Smooth muscle cell (in vitro differentiated cells): ENCODE results near the gene MRPL36. TPM values are rescaled to one million over a fixed set of nuclear protein-coding genes. Genes with fewer than 3 reads are reported as not detected.

Source experiments
- DNase-seq: peaks from one replicate; lab custom pipeline; 2025; ENCODE audit not compliant: unreplicated experiment; lab: John Stamatoyannopoulos, UW
- H2AFZ ChIP-seq: fragments of 200-600 bp; sonication (generic); 2 replicates; pipeline ENCODE4 v1.6.0; 2016; ENCODE audit warnings: antibody characterized with exemption, low read depth, mild to moderate bottlenecking
- H3F3A ChIP-seq: fragments of 200-600 bp; sonication (generic); 2 replicates; pipeline ENCODE4 v1.6.0; 2017; ENCODE audit warnings: antibody characterized with exemption, low read depth
- H3K27ac ChIP-seq: fragments of 200-600 bp; sonication (generic); 2 replicates; pipeline ENCODE4 v1.5.1; 2016; ENCODE audit warnings: low read depth, mild to moderate bottlenecking
- H3K27me3 ChIP-seq: fragments of 200-600 bp; sonication (generic); 2 replicates; pipeline ENCODE4 v1.6.1; 2016; ENCODE audit warnings: low read depth, mild to moderate bottlenecking
- H3K36me3 ChIP-seq: fragments of 200-600 bp; sonication (generic); 2 replicates; pipeline ENCODE4 v1.5.1; 2016; ENCODE audit warnings: low read depth
- H3K4me1 ChIP-seq: fragments of 200-600 bp; sonication (generic); 2 replicates; pipeline ENCODE4 v1.5.1; 2016; ENCODE audit warnings: low read depth
- H3K4me2 ChIP-seq: fragments of 200-600 bp; sonication (generic); 2 replicates; pipeline ENCODE4 v1.6.0; 2016; ENCODE audit warnings: mild to moderate bottlenecking
- H3K4me3 ChIP-seq: fragments of 200-600 bp; sonication (generic); 2 replicates; pipeline ENCODE4 v1.5.1; 2016; ENCODE audit warnings: mild to moderate bottlenecking
- H3K79me2 ChIP-seq: fragments of 200-600 bp; sonication (generic); 2 replicates; pipeline ENCODE4 v1.6.0; 2016; ENCODE audit warnings: low read depth, mild to moderate bottlenecking
- H3K9ac ChIP-seq: fragments of 200-600 bp; sonication (generic); 2 replicates; pipeline ENCODE4 v1.6.0; 2016; ENCODE audit warnings: low read depth
- H3K9me3 ChIP-seq: fragments of 200-600 bp; sonication (generic); replicated peaks from 2 replicates; pipeline ENCODE4 v1.5.1; 2016; ENCODE audit warnings: low read depth
- H4K20me1 ChIP-seq: fragments of 200-600 bp; sonication (generic); 2 replicates; pipeline ENCODE4 v1.6.0; 2016; ENCODE audit warnings: low read depth
- WGBS: methylation state at CpG from one replicate; pipeline ENCODE4 v1.1.7; 2016; ENCODE audit warnings: low lambda C conversion rate; 5-methylcytosine and 5-hydroxymethylcytosine counted together
- polyA plus RNA-seq: library from polyadenylated mRNA; unstranded; fragments of >200 nt; fragmentation: Nextera tagmentation; extraction: Ambion mirVana; gene quantifications from 2 replicates; pipeline ENCODE4 v1.2.1, GENCODE V29; 2016
- total RNA-seq: library from RNA; depleted of rRNA; stranded (reverse); fragments of >200 nt; gene quantifications from 2 replicates; pipeline ENCODE4 v1.2.3, GENCODE V29; 2014
- TF ChIP-seq, protein P1 (sequence below): fragments of 200-600 bp; sonication (generic); IDR thresholded peaks from 2 replicates; pipeline ENCODE4 v1.5.1; 2017; ENCODE audit warnings: borderline replicate concordance, mild to moderate bottlenecking, antibody characterized with exemption; ENCODE audit not compliant: insufficient read depth, poor library complexity, severe bottlenecking

Gene MRPL36
- total and polyA plus RNA-seq, 2 experiments from 2014 or later = 42.9 to 110 TPM

DNA sequence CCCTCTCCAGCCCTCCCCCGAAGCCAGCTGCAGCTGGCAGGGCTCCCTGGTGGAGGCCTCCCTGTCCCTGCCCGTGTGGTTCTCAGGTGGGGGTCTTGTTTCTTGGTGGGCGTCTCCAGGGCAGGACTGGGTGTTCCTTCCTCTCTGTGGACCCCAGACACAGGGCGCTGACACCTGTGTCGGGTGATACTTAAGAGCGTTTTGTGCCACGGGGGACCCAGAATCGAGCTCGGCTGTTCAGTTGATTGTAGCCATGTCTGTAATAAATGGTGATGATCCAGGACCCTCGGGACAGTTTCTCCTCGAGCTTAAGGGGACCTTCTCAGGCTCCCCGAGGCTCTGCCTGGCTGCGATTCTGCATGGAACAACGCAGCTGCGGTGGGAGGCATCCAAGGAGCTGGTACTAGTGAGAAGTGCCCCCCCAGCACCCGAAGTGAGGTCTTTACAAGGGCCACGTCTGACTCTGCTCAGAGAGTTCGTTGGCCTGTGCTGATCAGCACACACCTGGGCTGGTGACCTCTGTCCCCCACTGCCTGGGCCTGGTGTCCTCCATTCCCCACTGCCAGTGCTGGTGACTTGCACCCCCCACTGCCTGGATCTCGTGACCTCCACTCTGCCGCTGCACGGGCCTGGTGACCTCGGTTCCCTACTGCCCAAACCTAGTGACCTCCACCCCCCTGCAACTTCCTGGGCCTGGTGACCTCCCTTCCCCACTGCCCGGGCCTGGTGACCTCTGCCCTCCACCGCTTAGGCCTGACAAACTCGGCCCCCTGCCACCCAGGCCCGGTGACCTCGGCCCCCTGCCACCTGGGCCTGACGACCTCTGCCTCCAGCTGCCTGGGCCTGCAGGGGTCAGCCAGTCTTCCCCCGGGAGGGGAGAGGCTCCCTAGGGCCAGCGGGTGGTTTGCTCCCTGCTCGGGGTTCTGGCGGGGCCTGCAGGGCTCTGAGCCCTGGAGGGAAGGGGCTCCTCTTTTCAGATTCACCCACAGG lies 37.5 kb upstream of the MRPL36 start:
- H3K27me3 ChIP-seq = peaks cover 5% of the 10 kb centered on the region
- no peak overlapping the region for H3K4me3 ChIP-seq
- H3K27ac ChIP-seq = no peak overlapping the region
- no peak overlapping the region for H3K9ac ChIP-seq
- no peaks in the 10 kb centered on the region for H3F3A ChIP-seq
- H3K79me2 ChIP-seq = no peaks in the 10 kb centered on the region
- no peak for DNase-seq
- no peak overlapping the region for H2AFZ ChIP-seq
- TF ChIP-seq, protein P1, sequence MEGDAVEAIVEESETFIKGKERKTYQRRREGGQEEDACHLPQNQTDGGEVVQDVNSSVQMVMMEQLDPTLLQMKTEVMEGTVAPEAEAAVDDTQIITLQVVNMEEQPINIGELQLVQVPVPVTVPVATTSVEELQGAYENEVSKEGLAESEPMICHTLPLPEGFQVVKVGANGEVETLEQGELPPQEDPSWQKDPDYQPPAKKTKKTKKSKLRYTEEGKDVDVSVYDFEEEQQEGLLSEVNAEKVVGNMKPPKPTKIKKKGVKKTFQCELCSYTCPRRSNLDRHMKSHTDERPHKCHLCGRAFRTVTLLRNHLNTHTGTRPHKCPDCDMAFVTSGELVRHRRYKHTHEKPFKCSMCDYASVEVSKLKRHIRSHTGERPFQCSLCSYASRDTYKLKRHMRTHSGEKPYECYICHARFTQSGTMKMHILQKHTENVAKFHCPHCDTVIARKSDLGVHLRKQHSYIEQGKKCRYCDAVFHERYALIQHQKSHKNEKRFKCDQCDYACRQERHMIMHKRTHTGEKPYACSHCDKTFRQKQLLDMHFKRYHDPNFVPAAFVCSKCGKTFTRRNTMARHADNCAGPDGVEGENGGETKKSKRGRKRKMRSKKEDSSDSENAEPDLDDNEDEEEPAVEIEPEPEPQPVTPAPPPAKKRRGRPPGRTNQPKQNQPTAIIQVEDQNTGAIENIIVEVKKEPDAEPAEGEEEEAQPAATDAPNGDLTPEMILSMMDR = no peak
- WGBS = 92% methylated on average over 30 of the region's 32 CpGs
- no peaks in the 10 kb centered on the region for H3K9me3 ChIP-seq
- no peaks in the 10 kb centered on the region for H3K36me3 ChIP-seq
- no peaks in the 10 kb centered on the region for H4K20me1 ChIP-seq
- H3K4me2 ChIP-seq = no peak overlapping the region
- peaks cover 6% of the 10 kb centered on the region for H3K4me1 ChIP-seq

DNA sequence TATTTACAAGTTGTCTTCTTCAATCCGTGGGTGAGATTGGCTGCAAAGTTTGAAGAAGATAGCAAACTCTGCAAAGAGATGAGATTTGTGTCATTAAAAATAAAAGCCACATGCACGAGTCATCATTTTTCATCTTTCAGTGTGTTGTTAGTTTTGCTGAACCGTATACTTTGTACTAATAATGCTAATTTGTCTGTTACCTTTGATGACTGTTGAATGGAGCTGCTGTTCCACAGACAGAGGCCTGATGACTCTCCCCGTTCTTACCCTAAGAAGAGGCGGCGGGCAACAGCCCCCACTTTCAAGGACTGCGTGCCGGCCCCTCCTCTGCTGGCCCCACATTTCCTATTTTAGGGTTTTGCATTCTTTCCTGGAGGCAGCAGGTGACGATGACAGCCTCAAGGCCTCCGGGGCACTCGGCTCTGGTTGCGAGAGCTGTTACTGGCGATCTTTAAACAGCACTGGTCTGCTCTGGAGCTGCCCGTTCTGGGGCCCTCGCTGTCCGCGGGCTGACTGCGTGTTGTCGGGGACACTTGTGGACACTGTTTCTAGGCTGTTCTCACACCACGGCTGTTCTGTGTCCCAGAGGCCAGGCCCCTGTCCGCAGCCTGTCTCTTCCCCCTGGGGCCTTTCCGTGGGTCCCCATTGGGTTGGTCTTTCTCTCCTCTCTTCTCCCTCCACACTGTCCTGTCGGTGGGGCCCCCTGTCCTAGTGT lies 36.7 kb upstream of the MRPL36 start:
- H3K79me2 ChIP-seq = no peaks in the 10 kb centered on the region
- peaks cover 5% of the 10 kb centered on the region for H3K4me1 ChIP-seq
- H3K9me3 ChIP-seq = no peaks in the 10 kb centered on the region
- WGBS = 75% methylated on average over 23 of the region's 23 CpGs
- H3K4me2 ChIP-seq = no peak overlapping the region
- no peak overlapping the region for H2AFZ ChIP-seq
- TF ChIP-seq, protein P1 = no peak
- DNase-seq = no peak
- H3K27ac ChIP-seq = no peak overlapping the region
- H3K36me3 ChIP-seq = no peaks in the 10 kb centered on the region
- no peaks in the 10 kb centered on the region for H4K20me1 ChIP-seq
- no peak overlapping the region for H3K9ac ChIP-seq
- no peaks in the 10 kb centered on the region for H3F3A ChIP-seq
- peaks cover 5% of the 10 kb centered on the region for H3K27me3 ChIP-seq
- no peak overlapping the region for H3K4me3 ChIP-seq

DNA sequence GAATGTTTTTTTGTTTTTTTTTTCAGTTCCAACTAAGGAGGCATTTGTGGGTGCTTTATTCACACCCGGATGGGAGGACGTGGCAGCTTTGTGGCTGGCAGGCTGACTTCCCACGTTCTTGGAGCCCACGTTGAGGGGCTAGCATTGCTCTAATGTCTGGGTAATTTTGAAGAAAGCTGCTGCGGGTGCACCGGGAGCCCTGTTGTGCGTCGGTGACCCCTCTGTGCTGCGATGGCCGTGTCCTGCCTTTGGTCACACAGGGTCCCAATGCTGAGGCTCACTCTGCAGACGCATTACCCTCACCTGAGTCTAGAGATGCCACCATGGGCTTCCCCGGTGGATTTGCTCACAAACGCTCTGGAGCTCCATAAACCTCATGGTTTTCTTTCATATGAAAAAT lies 35.8 kb upstream of the MRPL36 start:
- Histone ChIP-seq H3K27me3 (peaks cover 5% of the 10 kb centered on the region), H3K4me1 (peaks cover 2% of the 10 kb centered on the region), H2AFZ (no peak overlapping the region), H3K4me2 (no peak overlapping the region), H4K20me1 (no peaks in the 10 kb centered on the region), H3K9ac (no peak overlapping the region), H3K27ac (no peak overlapping the region), H3K79me2 (no peaks in the 10 kb centered on the region), H3F3A (no peaks in the 10 kb centered on the region), H3K4me3 (no peak overlapping the region), H3K9me3 (no peaks in the 10 kb centered on the region), H3K36me3 (no peaks in the 10 kb centered on the region)
- 88% methylated on average over 13 of the region's 13 CpGs for WGBS
- DNase-seq = no peak
- TF ChIP-seq, protein P1 = no peak
